Measurements from ENCODE around the gene PNMA6F. TPM values are rescaled to one million over a fixed set of nuclear protein-coding genes. Genes with fewer than 3 reads are reported as not detected.

Gene PNMA6F
- total RNA-seq, 1 experiment from 2014 or later, result not detected

DNA sequence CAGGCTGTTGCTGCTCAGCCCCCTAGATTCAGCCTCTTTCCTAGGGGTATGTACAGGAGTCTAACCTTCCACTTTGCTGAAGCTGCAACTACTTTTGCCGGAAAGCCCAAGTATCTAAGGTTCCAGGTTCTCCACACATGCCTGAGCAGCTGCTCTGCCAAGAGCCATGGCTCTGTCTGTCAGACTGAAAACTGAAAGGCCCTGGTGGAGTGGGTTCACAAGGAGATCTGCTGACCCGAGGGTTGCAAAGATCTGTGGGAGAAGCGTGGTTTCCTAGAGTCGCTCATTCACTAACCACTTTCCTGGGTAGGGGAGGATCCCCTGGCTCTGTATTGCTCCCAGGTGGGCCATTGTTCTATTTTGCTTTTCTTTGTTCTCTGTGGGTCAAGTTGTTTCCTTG lies 6.0 kb upstream of the PNMA6F start:
- BruUV-seq (replicated peaks), result no TSS peak
- CTCF ChIA-PET, result no interaction called here
- H3K4me3 ChIP-seq (replicated peaks in 1 of 2; ENCODE audit: low read depth in 1 of 2, low read length in 2 of 2), result no peak overlapping the region
- H3K9ac ChIP-seq (ENCODE audit: low read length), result no peak overlapping the region
- ATAC-seq, result no peak
- RAD21 ChIA-PET (ENCODE audit: low non-redundant PET in 1 of 2, low total read pairs in 2 of 2, uncharacterized antibody in 2 of 2, unreplicated experiment in 2 of 2), result no interaction called here
- POLR2A ChIA-PET, result no interaction called here
- no peak overlapping the region for H2AFZ ChIP-seq (ENCODE audit: low read depth, low read length, poor library complexity, severe bottlenecking)
- no peaks in the 10 kb centered on the region for H3K79me2 ChIP-seq (ENCODE audit: insufficient read depth, low read length)
- H3K4me2 ChIP-seq (ENCODE audit: low read length), result no peak overlapping the region
- no peaks in the 10 kb centered on the region for H3K9me2 ChIP-seq (ENCODE audit: insufficient read depth)
- TF ChIP-seq JUND (IDR thresholded peaks at IDR 0.05), result no peak
- no peak for TF ChIP-seq ELF1 (IDR thresholded peaks at IDR 0.05; ENCODE audit: borderline replicate concordance, low read depth)
- no peak for TF ChIP-seq EGR1 (IDR thresholded peaks at IDR 0.05; ENCODE audit: low read depth)
- TF ChIP-seq SP1 (IDR thresholded peaks at IDR 0.05; ENCODE audit: low read depth), result no peak
- no peak for TF ChIP-seq YY1 (IDR thresholded peaks at IDR 0.05; ENCODE audit: extremely low read depth, insufficient replicate concordance, low read depth, low read length)
- no peak for TF ChIP-seq EZH2phosphoT487 (IDR thresholded peaks at IDR 0.05; ENCODE audit: borderline replicate concordance)
- no peak for TF ChIP-seq FOSL1 (IDR thresholded peaks at IDR 0.05; ENCODE audit: low read depth)
- TF ChIP-seq RAD21 (IDR thresholded peaks at IDR 0.05; ENCODE audit: low read depth), result no peak
- no peak for TF ChIP-seq TCF7L2 (IDR thresholded peaks at IDR 0.05; ENCODE audit: borderline replicate concordance, extremely low read depth, insufficient read depth, insufficient read length)
- no peak for TF ChIP-seq CEBPB (IDR thresholded peaks at IDR 0.05; ENCODE audit: low read depth)
- TF ChIP-seq, protein P1, sequence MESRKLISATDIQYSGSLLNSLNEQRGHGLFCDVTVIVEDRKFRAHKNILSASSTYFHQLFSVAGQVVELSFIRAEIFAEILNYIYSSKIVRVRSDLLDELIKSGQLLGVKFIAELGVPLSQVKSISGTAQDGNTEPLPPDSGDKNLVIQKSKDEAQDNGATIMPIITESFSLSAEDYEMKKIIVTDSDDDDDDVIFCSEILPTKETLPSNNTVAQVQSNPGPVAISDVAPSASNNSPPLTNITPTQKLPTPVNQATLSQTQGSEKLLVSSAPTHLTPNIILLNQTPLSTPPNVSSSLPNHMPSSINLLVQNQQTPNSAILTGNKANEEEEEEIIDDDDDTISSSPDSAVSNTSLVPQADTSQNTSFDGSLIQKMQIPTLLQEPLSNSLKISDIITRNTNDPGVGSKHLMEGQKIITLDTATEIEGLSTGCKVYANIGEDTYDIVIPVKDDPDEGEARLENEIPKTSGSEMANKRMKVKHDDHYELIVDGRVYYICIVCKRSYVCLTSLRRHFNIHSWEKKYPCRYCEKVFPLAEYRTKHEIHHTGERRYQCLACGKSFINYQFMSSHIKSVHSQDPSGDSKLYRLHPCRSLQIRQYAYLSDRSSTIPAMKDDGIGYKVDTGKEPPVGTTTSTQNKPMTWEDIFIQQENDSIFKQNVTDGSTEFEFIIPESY (IDR thresholded peaks at IDR 0.05; ENCODE audit: extremely low read depth, insufficient replicate concordance, low read length), result no peak
- TF ChIP-seq, protein P2, sequence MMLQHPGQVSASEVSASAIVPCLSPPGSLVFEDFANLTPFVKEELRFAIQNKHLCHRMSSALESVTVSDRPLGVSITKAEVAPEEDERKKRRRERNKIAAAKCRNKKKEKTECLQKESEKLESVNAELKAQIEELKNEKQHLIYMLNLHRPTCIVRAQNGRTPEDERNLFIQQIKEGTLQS (IDR thresholded peaks at IDR 0.05), result no peak
- no peaks in the 10 kb centered on the region for H3K36me3 ChIP-seq (ENCODE audit: control insufficient read depth in 1 of 2, insufficient read depth in 2 of 2, low read length in 2 of 2)
- H3K4me1 ChIP-seq (ENCODE audit: control insufficient read depth in 1 of 2, insufficient read depth in 2 of 2, low read length in 2 of 2), result no peaks in the 10 kb centered on the region
- no peaks in the 10 kb centered on the region for H3K27me3 ChIP-seq (ENCODE audit: insufficient read depth, low read length)
- no peak overlapping the region for H3K27ac ChIP-seq (ENCODE audit: low read depth, low read length)
- H3K9me3 ChIP-seq (ENCODE audit: control insufficient read depth in 1 of 2, insufficient read depth in 1 of 2, low read depth in 1 of 2, low read length in 2 of 2), result no peaks in the 10 kb centered on the region
- intact Hi-C loops (cut with micrococcal nuclease), result no loop called here
- no peak for DNase-seq (ENCODE audit: low read depth, low spot score)
- no peaks in the 10 kb centered on the region for H4K20me1 ChIP-seq (ENCODE audit: insufficient read depth)

Measured in HCT116 (cell line).